NCI-H774 (cell line): ENCODE results near the gene PARVA.

ENCODE experiments used
- DNase-seq: peaks from one replicate; lab custom pipeline; 2025; lab: John Stamatoyannopoulos, UW

The PARVA gene

DNA sequence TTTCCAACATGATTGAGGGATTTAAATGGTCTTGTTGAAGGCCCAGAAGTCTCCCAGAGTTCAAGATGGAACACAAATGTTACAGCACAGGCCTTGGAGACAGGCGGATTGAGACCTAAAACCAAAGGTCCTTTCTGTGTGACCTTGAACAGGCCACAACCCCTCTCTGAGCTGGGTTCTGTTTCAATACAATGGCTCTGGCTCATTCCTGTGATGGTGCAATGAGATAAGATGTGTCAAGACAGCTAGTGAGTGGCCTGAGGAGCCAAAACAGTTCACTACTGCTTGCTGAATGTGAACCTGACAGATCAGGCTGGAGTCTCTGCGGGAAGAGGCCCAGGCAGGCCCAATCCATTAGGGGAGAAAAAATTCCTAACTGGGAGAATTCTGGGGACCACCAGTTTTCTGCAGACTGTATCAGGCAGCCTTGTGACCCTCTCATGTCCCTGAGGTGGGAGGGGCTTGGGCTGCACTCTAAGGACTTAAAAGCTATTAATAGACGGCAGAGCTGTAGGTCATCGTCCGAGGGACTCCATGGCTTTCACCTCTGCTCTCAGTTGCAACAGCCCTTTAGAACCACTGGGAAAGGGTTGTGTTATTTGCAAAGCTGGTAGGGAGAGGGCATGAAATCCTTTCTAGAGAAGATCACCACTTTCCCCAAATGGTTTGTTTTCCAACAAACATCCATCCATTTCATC, 170.7 kb downstream of the PARVA start:
- no peak for DNase-seq

DNA sequence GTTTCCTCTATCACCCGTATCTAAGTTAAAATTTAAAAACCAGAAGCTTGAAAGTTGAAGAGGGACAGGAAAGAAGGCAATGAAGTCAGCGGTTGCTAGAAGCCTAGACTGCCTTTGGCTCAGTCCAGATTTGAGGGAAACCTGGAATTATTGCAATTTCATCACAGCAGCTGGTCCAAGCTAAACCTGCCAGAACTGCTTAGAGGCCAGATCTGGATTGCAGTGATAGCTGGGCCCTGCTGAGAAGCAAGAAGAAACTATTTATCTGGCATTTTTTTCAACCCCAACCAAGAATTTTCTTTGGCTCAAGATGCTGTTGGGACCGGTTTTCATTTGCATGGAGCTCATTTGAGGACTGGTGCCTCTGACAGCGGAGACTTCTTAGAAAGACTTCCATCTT, 175.3 kb downstream of the PARVA start:
- DNase-seq = no peak

DNA sequence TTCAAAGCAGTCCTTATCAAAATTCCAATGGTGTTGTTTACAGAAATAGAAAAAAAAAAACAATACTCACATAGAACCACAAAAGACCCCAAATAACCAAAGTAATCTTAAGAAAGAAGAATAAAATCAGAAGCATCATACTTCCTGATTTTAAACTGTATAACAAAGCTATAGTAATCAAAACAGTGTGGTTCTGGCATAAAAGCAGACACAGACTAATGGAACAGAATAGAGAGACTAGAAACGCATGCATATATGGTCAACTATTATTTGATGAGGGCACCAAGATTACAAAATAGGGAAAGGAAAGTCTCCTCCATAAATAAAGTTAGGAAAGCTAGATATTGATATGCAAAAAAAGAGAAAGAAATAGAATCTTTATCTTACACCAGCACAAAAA, 176.8 kb downstream of the PARVA start:
- DNase-seq = no peak

DNA sequence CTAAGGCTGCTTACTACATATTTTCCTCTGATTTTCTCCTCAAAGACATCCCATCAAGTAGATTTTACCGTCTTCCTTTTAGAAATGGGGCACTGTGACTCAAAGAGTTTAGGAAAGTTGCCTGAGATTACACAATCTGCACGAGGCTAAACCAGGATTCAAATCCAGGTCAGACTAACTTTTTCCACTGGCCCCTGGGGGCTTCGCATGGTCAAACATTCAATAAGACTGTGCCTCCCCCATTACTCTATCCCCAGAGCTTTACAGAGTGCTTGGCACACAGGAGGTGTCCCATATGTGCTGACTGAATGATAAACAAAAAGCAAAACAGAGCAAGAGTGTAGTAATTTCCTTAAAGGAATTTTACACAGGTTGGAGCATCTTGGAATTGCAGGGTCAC, 178.8 kb downstream of the PARVA start:
- DNase-seq = no peak

DNA sequence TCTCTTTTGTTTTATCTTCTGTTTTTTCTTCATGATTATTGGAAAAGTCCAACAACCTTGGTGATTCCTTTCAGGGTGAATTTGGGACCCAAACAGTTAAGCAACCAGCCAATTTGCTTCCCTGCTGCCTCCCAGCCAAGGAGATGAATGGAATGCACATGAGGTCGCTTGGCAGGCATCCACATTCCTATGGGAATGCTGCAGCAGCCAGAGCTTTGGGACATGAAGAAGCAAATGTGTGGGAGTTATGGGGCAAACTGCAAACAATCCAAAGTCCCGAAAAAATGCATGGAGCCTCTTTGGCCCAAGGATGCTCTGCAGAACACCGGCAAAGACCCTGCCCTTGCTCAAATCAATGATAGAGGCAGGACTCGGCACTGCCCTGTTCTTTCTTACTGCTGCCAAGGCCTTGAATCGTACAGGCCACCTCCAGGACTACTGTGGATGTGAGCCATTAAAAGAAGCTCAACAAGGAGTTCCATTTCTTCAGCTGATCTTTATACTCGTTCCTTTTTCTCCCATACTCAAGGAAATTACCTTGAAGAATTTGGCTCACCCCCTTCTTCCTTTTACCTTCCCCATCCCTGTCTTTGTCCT, 179.5 kb downstream of the PARVA start:
- DNase-seq = no peak

DNA sequence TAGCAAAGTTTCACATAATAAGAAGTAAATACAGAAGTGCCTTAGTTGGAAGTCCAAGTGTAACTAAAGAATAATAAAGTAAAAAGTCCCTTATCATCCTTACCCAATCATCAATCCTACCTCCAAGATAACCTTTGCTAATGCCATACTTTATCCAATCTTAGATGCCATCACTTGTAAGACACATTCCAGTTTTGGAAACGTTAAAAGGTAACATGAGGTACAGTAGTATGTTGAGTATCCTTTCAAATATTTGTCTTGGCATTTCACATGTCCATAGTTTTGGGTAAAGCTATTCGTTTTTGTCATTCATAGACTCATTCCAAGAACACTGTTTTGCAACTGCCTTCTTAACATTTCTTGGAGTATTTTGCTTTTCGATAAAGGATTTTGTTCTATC, 181.6 kb downstream of the PARVA start:
- no peak for DNase-seq

DNA sequence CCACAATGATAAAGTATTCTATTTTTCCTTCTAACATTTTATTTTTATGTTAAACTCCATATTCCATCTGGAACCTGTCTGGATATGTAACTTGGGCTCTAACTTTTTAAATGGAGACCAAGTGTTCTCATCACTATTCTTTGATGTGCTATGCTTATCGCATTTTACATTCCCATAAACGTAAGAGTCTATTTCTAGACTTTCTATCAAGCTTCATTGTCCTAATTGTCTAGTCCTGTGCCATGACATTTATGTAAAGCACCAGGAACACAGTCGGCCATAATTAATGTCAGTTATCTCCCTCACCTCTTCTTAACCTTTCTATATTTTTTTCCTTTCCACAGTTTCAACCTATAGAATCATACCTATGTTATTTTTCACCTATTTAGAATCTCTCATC, 183.0 kb downstream of the PARVA start:
- DNase-seq = no peak

DNA sequence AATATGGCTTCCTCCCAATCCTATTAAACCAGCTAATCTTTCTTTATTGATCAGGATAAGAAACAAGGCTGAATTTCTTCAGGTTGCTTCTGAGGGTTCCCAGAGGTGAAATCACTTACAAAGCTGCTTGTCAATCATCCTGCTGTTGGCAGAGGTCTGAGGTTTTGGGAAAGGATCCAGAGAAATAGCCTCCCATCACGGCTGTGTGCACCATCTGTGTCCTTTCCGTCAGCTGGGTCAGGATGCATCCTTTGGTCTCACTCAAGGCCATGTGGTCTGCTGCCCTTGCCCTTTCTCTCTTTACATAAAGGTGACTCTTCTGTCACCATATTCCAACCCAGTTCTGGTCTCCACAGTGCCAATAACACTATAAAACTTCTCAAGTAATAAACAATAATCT, 183.5 kb downstream of the PARVA start:
- no peak for DNase-seq

DNA sequence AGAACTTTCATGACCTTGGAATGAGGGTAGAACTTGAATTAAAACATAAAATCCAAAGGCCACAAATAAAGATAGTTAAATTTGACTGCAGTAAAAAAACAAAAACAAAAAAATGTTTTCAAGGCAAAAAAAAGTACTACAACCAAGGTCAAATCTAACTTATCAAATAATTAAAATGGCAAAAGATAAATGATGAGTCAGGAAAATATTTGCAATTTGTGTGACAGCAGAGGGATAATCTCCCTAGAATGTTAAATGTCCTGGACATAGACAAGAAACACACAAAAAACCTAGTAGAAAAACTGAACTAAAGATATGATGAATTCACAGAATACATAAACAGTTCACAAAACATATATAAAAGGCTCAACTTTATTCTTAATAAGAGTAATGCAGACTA, 186.6 kb downstream of the PARVA start:
- no peak for DNase-seq

DNA sequence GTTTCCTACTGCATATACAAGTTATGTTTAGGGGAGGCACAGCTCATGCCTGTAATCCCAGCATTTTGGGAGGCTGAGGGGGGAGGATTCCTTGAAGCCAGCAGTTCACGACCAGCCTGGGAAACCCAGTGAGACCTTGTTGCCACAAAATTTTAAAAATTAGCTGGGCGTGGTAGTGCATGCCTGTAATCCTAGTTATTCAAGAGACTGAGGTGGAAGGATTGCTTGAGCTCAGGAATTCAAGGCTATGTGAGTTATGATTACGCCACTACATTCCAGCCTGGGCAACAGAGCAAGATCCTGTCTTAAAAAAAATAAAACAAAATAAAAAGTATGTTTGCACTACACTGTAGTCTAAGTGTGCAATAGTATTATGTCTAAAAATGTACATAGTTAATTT, 188.0 kb downstream of the PARVA start:
- no peak for DNase-seq

DNA sequence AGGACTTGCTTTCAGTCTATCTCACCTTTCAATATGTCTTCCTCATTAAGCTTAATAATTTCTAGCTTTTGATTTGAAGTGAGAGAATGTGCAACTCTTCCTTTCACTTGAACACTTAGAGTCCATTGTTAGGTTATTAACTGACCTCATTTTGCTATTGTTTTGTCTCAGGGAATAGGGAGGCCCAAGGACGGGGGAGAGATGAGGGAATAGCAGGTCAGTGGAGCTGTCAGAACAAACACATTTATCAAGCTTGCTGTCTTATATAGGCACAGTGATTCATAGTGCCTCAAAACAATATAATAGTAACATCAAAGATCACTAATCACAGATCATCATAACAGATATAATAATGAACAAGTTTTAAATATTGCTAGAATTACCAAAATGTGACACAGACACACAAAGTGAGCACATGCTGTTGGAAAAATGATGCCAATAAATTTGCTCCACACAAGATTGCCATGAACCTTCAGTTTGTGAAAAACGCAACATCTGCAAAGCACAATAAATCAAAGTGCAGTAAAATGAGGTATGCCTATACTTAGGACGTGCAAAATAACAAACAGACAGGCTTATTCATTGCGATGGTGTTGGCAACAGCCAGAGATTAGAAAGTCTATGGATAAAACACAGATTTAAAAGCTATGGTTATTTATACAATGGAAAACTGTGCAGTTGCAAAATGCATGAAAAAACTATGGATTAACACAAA, 190.5 kb downstream of the PARVA start:
- DNase-seq = no peak

DNA sequence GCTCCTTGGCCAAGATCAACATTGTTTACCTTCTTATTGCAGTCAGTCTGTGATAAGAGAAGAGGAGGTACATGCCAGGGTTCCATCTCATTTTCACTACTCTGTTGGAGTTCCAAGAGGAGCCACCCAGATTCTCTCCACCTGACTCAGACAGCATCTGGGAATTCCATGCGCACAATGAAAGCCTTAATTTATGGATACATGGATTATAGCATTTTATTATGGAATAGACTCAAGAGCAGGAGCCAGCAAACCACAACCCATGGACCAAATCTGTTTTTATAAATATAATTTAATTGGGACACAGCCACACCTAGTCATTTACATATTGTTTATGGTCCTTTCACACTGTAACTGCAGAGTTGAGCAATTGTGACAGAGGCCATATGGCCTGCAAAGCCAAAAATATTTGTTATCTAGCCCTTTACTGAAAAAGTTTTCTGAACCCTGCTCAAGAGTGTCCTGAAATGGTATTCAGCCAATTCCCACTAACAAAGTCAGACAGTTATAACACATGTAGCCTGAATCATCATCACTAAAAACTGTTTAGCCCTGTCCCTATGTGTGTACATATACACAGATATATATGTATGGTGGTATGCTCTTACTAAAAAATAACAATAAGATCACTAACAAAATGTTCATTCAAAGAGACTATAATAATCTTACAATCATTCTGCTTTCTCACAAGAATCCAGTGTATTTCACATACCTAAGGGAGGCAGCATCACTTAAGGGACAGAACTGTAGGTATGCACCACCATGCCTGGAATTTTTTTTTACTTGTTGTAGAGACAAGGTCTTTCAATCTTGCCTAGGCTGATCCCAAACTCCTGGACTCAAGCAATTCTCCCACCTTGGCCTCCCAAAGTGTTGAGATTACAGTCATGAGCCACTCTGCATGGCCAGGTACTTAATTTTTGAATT, 192.4 kb downstream of the PARVA start:
- DNase-seq = no peak

DNA sequence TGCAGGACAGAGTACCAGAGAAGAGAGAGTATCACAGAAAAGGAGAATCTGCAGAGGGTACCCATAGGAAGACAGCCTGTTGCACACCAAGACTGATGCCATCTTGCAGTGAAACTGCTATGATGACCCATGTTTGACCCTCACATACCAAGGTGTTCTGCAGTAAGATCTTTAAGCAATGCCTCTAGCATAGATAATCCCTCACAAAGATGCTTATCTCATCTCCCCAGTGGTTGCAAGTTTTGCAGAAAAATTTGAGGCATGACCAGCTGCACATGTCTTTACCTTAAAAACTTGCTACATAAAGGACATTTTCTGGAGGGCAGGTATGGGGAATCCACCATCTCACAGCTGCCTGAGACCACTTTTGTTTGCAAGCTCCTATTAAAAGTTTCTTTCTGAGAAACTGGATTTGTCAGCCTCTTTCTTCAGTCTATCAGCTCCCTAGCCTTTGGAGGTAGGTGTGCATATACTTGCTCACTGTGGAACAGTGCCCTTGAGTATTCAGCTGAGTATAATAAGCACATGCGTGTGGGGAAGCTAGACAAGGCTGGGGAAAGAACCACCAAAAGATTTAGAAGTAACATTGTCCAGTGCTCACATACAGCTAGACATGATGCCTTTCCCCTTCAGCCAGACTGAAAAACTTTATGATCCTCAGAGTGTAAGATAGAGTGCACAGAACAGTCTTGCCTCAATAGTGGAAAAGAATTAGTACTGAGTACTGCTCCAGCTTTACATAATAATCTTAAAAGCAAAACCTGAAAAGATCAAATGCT, 196.5 kb downstream of the PARVA start:
- no peak for DNase-seq

DNA sequence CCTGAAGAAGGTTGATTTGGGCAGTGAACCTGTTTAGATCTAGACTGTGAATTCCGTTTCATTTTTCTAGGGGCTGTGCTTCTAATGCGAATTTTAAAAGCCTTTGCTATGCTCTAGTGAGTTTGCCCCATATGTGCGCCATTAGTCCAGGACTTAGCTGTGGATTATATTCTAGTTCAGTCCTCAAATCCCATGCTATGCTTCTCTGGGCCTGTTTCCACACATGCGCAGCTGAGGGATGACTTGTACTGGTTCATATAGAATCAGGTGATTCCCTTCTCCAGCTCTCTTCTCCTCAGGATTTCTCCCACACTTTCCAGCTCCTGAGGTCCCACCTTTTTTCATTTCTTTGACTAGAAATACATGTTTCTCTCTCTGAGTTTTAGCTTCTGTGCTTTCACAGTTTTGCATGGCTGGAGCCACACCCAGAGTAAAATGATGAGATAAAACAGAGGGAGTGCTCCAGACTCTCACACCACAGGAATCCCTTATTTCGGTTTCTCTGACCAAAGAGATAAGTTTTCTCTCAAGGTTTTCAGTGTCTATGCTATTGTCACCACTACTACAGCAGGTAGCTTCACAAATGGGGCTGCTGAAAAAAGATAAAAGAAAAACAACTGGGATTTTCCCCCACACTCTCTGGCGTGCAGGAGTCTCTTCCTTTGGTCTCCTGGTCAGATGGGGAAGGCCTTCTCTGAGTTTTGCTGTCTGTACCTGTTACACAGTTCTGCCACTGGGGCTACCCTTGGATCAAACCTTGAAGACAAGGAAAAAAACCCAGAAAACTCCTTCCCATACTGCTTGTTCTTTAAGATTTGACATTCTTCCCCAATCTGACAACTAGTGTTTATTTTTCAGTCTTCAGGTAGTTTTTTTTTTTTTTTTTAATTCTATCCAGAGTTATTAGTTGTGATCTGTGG, 200.6 kb downstream of the PARVA start:
- no peak for DNase-seq

DNA sequence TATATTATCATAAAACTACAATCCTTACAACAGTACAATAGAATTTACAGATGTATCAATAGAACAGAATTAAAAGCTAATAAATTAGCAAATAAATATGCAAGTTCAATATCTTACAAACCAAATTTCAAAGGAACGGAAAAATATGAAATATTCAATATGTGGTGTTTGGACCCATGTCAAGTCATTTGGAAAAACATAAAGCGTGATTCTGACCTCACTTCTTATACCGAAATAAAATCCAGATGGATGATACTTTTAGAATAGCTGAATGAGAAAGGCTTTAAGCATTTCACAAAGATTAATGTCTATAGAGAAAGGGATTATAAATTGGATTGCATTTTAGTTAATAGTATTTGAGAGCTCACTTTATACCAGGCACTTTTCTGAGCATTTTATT, 204.0 kb downstream of the PARVA start:
- DNase-seq = no peak

DNA sequence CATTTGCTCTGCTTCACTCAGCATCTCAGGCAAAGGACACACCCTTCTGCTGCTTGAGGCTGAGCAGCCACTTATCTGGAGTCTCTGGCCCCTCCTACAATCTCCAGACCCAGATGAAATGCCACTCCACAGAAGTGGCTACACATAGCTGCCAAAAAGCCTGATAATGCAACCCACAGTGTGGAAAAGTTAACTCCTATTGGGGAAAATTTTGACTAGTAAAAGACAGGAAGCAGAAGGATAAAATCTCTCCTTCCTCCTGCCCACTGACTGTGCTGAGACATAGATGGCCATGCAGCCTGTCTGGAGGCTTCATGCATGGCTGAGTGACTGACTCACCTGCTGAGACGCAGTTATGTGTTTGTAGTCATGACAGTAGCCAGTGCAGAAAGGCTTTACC, 204.6 kb downstream of the PARVA start:
- DNase-seq = no peak
